GDM1 (cell line): ENCODE measurements around the gene CDH4.

ENCODE experiments used
- DNase-seq: peaks from one replicate; lab custom pipeline; 2025; lab: John Stamatoyannopoulos, UW

Gene CDH4

GRCh38 chr20:61931476-61932198 lies 679.6 kb downstream of the CDH4 start:
- DNase-seq, result no peak

GRCh38 chr20:61932199-61932592 lies 680.1 kb downstream of the CDH4 start:
- DNase-seq, result no peak

GRCh38 chr20:61932711-61933480 lies 680.8 kb downstream of the CDH4 start:
- DNase-seq, result no peak

GRCh38 chr20:61933481-61933950 lies 681.5 kb downstream of the CDH4 start:
- DNase-seq, result no peak

- DNase-seq, result no peak
Measured at GRCh38 chr20:61933951-61934715, 682.1 kb downstream of the CDH4 start.

- DNase-seq, result no peak
Measured at GRCh38 chr20:61934716-61935530, 682.9 kb downstream of the CDH4 start.

GRCh38 chr20:61935926-61936700 lies 684.1 kb downstream of the CDH4 start:
- DNase-seq, result no peak

- no peak for DNase-seq
Measured at GRCh38 chr20:61936701-61937131, 684.7 kb downstream of the CDH4 start.

GRCh38 chr20:61937146-61937962 lies 685.3 kb downstream of the CDH4 start:
- no peak for DNase-seq

- DNase-seq, result no peak
Measured at GRCh38 chr20:61937963-61938838, 686.1 kb downstream of the CDH4 start.

GRCh38 chr20:61938839-61939690 lies 687.0 kb downstream of the CDH4 start:
- no peak for DNase-seq

GRCh38 chr20:61939691-61940360 lies 687.8 kb downstream of the CDH4 start:
- DNase-seq, result no peak

- no peak for DNase-seq
Measured at GRCh38 chr20:61940491-61940890, 688.4 kb downstream of the CDH4 start.

GRCh38 chr20:61940976-61941720 lies 689.1 kb downstream of the CDH4 start:
- DNase-seq, result no peak

- DNase-seq, result no peak
Measured at GRCh38 chr20:61941721-61942405, 689.8 kb downstream of the CDH4 start.

GRCh38 chr20:61942526-61942925 lies 690.5 kb downstream of the CDH4 start:
- DNase-seq, result no peak
